Measurements from ENCODE around the gene YARS1. TPM values are rescaled to one million over a fixed set of nuclear protein-coding genes. Genes with fewer than 3 reads are reported as not detected.

The YARS1 gene
- total RNA-seq, 1 donor from 2014 or later: 197 TPM

DNA sequence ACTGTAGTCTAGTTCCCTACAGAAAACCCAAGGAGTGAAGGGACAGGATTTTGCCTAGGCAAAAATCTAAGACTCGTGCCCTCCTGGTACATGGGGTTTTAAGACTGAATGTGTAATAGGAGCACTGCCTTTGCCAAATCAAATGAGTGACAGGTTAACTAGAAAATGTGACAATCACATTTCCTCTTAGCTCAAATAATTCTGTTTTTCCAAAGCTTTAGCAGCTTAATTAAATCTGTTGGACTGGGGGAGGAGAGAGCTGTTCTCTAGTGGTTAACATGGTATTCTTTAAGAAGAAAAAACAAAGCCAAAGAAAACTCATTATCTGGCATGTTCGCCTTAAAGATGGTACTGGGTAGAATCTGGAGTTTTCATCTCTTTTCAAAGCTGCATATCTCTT lies 41.0 kb upstream of the YARS1 start:
- Mint-ChIP-seq H3K27ac (ENCODE audit: unreplicated experiment) (no peak overlapping the region), H3K4me1 (ENCODE audit: low read depth, unreplicated experiment) (peaks cover 10% of the 10 kb centered on the region)
- TF ChIP-seq, protein P1, sequence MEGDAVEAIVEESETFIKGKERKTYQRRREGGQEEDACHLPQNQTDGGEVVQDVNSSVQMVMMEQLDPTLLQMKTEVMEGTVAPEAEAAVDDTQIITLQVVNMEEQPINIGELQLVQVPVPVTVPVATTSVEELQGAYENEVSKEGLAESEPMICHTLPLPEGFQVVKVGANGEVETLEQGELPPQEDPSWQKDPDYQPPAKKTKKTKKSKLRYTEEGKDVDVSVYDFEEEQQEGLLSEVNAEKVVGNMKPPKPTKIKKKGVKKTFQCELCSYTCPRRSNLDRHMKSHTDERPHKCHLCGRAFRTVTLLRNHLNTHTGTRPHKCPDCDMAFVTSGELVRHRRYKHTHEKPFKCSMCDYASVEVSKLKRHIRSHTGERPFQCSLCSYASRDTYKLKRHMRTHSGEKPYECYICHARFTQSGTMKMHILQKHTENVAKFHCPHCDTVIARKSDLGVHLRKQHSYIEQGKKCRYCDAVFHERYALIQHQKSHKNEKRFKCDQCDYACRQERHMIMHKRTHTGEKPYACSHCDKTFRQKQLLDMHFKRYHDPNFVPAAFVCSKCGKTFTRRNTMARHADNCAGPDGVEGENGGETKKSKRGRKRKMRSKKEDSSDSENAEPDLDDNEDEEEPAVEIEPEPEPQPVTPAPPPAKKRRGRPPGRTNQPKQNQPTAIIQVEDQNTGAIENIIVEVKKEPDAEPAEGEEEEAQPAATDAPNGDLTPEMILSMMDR (IDR thresholded peaks at IDR 0.05; ENCODE audit: partially characterized antibody, unreplicated experiment): no peak

DNA sequence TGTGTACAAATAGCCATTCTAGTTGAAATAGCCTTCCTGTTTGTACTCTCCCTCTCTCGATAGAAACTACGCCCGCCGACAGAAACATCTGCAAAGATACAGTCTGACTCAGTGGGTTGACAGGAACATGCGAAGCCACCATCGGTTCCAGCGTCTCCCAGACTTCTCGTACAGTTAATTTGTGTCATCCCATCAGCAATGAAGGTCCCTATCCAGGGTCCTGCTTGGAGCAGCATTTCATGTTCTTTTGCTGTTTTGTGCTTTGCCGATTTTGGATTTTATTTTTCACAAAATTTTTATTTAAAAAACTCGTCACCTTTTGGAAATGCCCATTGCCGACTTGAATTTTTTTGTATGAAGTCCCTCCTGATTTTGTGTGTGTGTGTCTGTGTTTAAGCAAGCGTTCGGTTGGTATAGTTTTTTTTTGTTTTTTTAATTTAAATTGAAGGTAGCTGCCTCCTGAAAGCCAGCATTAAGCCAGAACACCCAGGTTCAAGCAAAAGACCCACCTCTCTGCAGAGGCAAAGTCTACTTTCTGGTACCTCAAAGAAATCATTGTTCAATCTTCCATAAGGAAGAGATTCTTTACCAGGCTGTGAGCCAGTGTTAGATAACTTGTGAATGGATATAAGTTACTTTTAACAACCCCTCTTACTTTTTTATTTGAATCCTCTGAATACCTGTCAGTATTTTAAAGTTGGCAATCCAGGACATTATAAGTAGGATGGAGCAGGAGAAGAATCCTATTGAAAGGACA lies 38.9 kb upstream of the YARS1 start:
- H3K27ac Mint-ChIP-seq (ENCODE audit: unreplicated experiment): no peak overlapping the region
- DNase-seq: no peak
- H3K4me1 Mint-ChIP-seq (ENCODE audit: low read depth, unreplicated experiment): peaks cover 6% of the 10 kb centered on the region
- TF ChIP-seq, protein P1 (IDR thresholded peaks at IDR 0.05; ENCODE audit: partially characterized antibody, unreplicated experiment): no peak
- no peak overlapping the region for H3K4me3 Mint-ChIP-seq (ENCODE audit: unreplicated experiment)
- H3K27me3 Mint-ChIP-seq (ENCODE audit: unreplicated experiment): no peaks in the 10 kb centered on the region
- H3K9me3 Mint-ChIP-seq (ENCODE audit: unreplicated experiment): no peaks in the 10 kb centered on the region
- H3K36me3 Mint-ChIP-seq (ENCODE audit: unreplicated experiment): no peaks in the 10 kb centered on the region

More for the DNA sequence above, 41.0 kb upstream of the YARS1 start:
- H3K36me3 Mint-ChIP-seq (ENCODE audit: unreplicated experiment): peaks cover 13% of the 10 kb centered on the region
- H3K4me3 Mint-ChIP-seq (ENCODE audit: unreplicated experiment): no peak overlapping the region
- DNase-seq: no peak
- peaks cover 6% of the 10 kb centered on the region for H3K27me3 Mint-ChIP-seq (ENCODE audit: unreplicated experiment)
- peaks cover 2% of the 10 kb centered on the region for H3K9me3 Mint-ChIP-seq (ENCODE audit: unreplicated experiment)

DNA sequence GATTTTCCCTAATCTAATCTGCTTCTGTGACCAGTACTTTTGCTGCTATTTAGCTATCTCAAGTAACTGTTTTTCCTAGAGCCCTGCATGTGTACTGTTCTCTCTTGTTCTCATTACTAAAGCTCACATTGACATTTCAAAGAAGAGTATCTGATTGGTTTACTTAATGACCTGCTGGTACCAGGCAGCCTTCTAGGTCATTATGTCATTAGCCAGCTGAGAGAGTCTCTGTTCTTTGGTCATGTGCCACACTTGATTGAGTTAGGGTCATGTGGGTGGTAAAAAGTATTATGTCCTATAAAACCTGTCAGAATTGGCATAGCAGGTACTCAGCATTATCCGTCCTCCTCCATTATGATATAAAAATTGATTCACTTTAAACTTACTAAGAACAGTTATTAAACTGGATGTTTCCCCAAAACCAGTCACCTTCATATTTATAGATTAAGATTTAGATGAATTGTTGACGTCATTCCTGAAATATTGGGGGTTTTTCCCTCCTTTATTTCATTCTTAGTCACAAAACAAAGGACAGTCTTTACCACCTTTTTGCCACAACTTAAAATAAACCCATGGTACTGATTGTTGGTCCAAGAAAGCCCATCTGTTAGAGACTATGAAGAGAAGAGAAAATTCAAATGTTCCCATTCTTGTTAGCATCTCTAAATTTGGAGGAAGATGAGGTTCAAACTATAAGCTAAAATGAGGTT lies 31.4 kb upstream of the YARS1 start:
- no peaks in the 10 kb centered on the region for H3K27me3 Mint-ChIP-seq (ENCODE audit: unreplicated experiment)
- H3K9me3 Mint-ChIP-seq (ENCODE audit: unreplicated experiment): no peaks in the 10 kb centered on the region
- DNase-seq: no peak
- peak overlapping the region; percentile 83 for H3K27ac Mint-ChIP-seq (ENCODE audit: unreplicated experiment)
- H3K4me3 Mint-ChIP-seq (ENCODE audit: unreplicated experiment): no peak overlapping the region
- H3K36me3 Mint-ChIP-seq (ENCODE audit: unreplicated experiment): no peaks in the 10 kb centered on the region
- TF ChIP-seq, protein P1 (IDR thresholded peaks at IDR 0.05; ENCODE audit: partially characterized antibody, unreplicated experiment): no peak
- no peaks in the 10 kb centered on the region for H3K4me1 Mint-ChIP-seq (ENCODE audit: low read depth, unreplicated experiment)

DNA sequence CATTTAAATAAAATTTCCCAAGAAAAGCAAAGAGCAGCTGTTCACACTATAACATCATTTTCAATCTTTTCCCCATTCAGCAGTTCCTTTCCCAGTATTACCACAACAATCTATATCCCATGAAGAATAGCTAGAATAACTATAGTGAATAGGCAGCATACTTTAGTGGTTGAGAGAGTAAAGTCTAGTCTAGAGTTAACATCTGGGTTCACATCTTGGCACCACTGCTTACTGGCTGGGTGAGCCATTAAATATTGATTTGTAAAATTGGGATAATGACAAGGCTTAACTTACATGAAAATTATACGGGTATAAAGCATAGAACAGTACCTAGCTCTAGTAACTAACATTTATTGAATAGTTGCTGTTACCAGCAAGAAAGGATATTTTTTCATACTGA lies 14.7 kb upstream of the YARS1 start:
- TF ChIP-seq, protein P1 (IDR thresholded peaks at IDR 0.05; ENCODE audit: partially characterized antibody, unreplicated experiment): no peak
- H3K9me3 Mint-ChIP-seq (ENCODE audit: unreplicated experiment): peaks cover 1% of the 10 kb centered on the region
- no peak overlapping the region for H3K27ac Mint-ChIP-seq (ENCODE audit: unreplicated experiment)
- no peak for DNase-seq
- H3K4me3 Mint-ChIP-seq (ENCODE audit: unreplicated experiment): no peak overlapping the region
- no peaks in the 10 kb centered on the region for H3K36me3 Mint-ChIP-seq (ENCODE audit: unreplicated experiment)
- peaks cover 5% of the 10 kb centered on the region for H3K4me1 Mint-ChIP-seq (ENCODE audit: low read depth, unreplicated experiment)
- no peaks in the 10 kb centered on the region for H3K27me3 Mint-ChIP-seq (ENCODE audit: unreplicated experiment)

Data from glutamatergic neuron (in vitro differentiated cells).